ENCODE results near the gene CACNB2.

DNA sequence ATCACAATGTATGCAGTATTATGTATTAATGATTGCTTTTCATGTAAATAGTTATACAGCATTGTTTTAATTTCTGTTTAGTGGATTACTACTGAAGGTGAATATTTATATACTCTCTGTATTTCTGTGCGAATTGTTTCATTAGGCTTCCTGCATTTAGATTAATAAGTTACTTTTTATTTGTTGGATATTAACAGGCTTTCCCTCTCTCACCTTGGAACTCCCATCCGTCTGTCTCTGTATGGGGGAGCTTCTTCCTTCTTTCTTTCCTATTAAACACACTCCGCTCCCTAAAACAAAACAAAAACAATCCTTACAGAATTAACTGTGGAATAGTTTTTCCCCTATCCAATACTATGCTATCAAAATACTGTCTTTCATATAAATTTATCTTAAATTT is 205.1 kb downstream of the CACNB2 start:
- TF ChIP-seq POLR2A (IDR thresholded peaks at IDR 0.05) = no peak
- TF ChIP-seq, protein P1, sequence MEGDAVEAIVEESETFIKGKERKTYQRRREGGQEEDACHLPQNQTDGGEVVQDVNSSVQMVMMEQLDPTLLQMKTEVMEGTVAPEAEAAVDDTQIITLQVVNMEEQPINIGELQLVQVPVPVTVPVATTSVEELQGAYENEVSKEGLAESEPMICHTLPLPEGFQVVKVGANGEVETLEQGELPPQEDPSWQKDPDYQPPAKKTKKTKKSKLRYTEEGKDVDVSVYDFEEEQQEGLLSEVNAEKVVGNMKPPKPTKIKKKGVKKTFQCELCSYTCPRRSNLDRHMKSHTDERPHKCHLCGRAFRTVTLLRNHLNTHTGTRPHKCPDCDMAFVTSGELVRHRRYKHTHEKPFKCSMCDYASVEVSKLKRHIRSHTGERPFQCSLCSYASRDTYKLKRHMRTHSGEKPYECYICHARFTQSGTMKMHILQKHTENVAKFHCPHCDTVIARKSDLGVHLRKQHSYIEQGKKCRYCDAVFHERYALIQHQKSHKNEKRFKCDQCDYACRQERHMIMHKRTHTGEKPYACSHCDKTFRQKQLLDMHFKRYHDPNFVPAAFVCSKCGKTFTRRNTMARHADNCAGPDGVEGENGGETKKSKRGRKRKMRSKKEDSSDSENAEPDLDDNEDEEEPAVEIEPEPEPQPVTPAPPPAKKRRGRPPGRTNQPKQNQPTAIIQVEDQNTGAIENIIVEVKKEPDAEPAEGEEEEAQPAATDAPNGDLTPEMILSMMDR (IDR thresholded peaks at IDR 0.05) = no peak
